HG03280 (cell line): ENCODE measurements around the gene DAD1.
"Not testable (repeated sequence)": the region's sequence is repeated elsewhere in the genome, so short reads cannot be mapped to it uniquely, and the experiment has no call there.

Experiments
- ATAC-seq: cut with Tn5 transposase; IDR thresholded peaks from one replicate; pipeline ENCODE4 v1.9.1; 2021; ENCODE audit warnings: mild to moderate bottlenecking, moderate library complexity; ENCODE audit not compliant: unreplicated experiment

The DAD1 gene

GRCh38 chr14:22589096-22589839 is at the start of gene DAD1:
DAD1 (minus strand) TSS chr14:22589224; CDS start chr14:22589157, 67 bp downstream.
- ATAC-seq = peak; percentile 90

GRCh38 chr14:22635980-22636379 is 47.0 kb upstream of the DAD1 start:
- ATAC-seq = not testable (repeated sequence)

- ATAC-seq = no peak
Measured at GRCh38 chr14:22634233-22634900, 45.3 kb upstream of the DAD1 start.

DNA sequence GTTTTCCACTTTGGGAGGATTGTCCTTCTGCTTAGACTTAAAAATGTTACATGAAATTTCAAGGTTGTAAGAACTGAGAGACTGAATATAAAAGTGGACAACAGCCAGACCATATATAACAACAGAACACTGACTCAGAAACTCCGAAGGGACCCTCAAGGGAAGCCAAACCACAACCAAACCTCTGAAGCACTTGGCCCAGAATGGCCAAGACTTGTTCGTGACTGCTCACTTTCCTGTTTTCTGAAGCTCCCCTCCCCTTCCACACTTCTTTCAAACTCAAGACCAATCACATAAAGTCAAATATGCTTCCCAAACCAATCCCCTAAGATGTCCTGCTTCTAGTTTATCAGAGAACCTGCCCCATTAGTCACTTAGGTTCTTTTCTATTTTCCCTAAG is 41.5 kb upstream of the DAD1 start:
- ATAC-seq = no peak

DNA sequence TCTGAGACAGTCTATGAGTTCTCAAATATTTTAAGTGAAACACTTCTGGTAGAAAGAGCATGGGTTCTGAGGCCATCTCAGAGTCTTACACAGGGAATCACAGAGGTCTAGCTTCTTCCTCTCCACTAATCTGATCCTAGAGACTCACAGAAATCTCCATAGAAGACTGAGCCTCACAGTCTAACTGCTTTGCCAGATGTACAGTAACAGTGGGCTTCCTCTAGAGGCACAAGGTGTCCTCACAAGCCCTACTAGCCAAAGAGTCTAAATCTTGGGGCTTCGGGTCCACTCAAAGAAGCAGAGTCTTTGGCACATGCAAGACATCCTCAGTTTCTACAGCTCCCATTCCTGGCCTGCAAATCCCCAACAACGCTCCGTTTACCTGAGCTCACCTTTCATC is 41.0 kb upstream of the DAD1 start:
- no peak for ATAC-seq

DNA sequence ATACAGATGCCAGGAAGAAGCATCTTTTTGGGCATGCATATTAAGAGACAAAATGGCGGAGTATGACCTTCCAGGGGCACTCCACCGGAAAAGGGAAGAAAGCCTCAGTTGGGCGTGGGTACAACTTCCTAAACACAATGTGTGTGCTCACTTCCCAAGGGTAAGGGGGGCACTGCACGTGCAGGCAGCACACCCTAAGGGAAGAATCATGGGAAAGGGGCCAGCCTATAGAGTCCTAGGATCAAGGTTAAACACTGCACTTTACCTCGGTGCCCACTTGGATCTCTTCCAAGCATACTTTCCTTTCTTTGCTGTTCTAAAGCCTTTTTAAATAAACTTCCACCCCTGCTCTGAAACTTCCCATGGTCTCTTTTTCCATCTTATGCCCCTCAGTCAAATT is 40.3 kb upstream of the DAD1 start:
- ATAC-seq = no peak

DNA sequence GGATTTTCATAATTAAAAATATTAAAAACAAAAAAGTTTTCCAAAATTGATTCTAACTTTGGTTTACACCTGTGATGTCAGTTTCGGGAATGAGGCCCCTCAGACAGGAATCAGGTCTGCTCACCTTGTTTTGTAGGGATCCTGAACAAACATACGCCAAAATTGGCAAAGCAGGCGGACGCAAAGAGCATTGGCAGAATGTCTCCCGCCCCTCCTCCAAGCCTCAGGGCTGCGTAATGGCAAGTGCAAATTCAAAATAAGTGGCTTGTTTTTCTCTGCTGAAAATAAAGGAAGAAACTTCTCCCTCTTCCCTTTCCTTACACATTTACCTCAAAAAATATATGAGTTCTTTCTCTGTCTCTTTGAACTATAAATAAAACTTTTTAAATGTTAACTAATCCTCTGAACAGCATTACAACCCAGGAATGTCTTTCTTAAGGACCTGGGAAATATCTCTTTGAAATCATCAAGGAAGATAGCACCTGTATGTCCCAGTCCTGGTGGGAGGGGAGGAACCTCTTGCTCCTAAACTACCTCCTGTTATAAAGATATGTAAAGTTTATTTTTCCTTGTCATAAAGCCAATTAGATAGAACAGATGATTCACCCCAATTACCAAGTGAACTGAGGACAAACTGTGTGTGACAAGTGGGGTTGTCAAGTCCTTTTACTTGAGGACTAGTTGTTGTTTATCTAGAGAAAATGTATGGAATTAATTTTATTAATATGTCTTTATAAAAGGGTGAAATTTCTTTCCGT is 38.7 kb upstream of the DAD1 start:
- no peak for ATAC-seq

DNA sequence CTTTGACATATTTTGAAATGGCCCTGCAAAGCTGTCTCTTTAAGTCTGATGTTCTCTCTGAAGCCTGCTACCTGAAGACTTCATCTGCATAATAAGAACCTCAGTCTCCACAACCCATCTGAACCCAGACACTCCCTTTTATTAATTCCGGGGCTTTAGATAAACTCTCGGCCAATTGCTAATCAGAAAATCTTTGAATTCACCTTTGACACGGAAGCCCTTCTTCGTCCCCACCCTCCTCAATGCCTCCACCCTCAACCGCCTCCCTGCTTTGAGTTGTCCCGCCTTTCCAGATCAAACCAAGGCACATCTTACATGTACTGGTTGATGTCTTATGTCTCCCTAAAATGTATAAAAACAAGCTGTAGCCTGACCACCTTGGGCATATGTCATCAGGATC is 37.6 kb upstream of the DAD1 start:
- no peak for ATAC-seq

DNA sequence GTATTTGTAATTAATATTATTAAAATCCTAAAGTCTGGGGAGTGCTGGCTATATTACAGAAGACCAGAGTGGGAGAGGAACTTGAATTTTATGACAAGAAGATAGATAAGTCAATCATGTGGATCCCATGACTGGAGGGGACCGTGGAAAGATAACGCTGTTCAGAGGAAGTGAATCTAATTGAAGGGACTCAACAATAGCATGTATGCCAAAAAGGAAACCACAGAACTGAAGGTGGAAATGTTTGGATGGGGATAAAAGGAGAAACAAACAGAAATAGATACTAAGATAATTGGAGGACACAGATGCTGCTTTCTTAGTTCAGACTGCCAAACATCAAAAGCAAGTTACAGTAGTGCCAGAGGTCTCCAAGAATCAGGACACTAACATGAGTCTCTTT is 34.0 kb upstream of the DAD1 start:
- ATAC-seq = no peak

DNA sequence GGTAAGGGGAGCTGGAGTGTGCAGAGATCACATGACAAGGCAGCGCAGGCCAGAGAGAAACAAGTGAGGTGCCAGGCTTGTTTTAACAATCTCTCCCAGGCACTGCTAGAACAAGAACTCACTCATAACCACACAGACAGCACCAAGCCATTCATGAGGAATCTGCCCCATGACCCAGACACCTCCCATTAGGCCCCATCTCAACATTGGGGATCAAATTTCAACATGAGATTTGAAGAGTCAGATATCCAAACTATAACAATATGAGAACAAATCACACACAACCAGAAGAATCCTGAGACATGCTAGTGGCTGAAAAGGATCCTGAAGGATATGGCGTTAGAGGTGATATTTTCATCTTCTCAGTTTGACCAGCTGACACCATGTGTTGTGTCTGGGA is 33.2 kb upstream of the DAD1 start:
- no peak for ATAC-seq

- ATAC-seq = not testable (repeated sequence)
Measured at GRCh38 chr14:22615765-22616164, 26.7 kb upstream of the DAD1 start.

- no peak for ATAC-seq
Measured at GRCh38 chr14:22614240-22614799, 25.3 kb upstream of the DAD1 start.

- no peak for ATAC-seq
Measured at GRCh38 chr14:22613736-22614239, 24.8 kb upstream of the DAD1 start.

DNA sequence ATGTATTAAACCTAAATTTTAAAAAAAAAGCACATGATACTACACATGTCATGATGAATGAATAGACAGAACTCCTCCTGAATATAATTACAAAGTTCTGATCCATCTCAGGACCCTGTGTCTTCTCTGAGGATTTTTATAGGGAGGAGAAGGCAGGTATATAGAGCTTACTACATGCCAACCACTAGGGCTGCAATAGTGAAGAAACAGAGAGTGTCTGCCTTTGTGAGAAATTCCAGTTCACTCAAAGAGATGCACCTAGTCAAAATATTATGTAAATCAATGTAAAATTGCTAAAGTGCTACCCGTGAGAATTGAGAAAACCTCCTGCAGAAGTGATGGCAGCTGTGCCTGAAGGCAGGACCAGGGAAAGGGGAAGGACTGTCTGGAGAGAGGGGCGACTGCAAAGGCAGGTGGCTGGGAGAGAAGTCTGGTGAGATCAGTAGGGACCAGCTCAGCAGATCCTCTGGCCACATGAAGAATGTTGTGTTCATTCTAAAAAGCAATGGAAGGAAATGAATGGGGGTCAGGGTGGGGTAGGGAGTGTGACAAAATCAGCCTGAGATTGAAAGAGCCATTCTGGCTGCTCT is 24.2 kb upstream of the DAD1 start:
- ATAC-seq = no peak

- no peak for ATAC-seq
Measured at GRCh38 chr14:22610931-22611330, 21.9 kb upstream of the DAD1 start.

DNA sequence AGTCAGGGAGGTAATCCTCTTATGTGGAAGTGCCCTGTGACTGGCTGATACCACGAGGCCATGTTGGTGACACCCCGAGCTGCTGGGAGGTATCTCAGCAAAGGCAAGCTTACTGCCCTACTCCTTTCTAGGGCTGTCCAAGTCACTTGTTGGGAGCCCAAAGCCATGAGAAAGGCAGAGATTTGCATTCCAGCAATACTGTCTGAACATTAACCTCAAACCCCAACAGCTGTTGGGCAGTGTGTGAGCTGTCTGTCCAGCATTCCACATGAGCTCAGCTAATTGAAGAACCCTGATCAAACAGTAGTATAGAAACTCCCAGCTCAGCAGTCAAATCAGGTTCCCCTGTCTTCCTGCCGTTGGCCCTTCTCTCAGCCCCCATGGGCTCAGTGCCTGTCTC is 18.3 kb upstream of the DAD1 start:
- ATAC-seq = no peak

GRCh38 chr14:22606380-22606779 is 17.4 kb upstream of the DAD1 start:
- ATAC-seq = no peak

- no peak for ATAC-seq
Measured at GRCh38 chr14:22602862-22603261, 13.8 kb upstream of the DAD1 start.

DNA sequence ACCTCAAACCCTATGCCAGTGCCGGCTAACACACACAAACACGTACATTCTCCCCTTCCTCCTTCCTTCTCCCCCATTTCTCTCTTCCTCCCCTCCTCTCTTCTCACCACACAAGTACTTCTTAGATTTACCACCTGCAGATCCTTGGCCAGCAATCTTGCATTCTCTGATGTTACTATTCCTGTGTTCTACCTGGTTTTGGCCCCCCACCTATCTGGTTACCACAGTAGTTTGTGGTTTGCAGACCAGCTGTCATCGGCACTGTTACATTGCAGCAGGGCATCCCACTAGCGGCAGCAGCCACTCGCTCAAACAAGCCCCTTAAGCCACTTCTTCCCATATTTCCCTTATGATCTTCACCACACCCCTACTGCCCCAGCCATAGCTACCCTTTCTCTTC is 13.0 kb upstream of the DAD1 start:
- ATAC-seq = no peak

GRCh38 chr14:22601456-22601855 is 12.4 kb upstream of the DAD1 start:
- ATAC-seq = no peak

GRCh38 chr14:22600027-22600426 is 11.0 kb upstream of the DAD1 start:
- ATAC-seq = no peak
